GM12878 (cell line): ENCODE results near the gene CNOT2. TPM values are rescaled to one million over a fixed set of nuclear protein-coding genes. Genes with fewer than 3 reads are reported as not detected.

ENCODE experiments used
- ATAC-seq: fragments of 200-7000 bp; cut with Tn5 transposase; 3 replicates; pipeline ENCODE4 v1.9.1; 2020; ENCODE audit warnings: mild to moderate bottlenecking, moderate library complexity
- BruUV-seq: library from RNA; stranded (reverse); fragments of 400-500 nt; replicated peaks from 2 replicates; lab custom pipeline; 2021; lab: Mats Ljungman, UMichigan
- CTCF ChIA-PET: fragments of 300-600 bp; sonication (Branson Sonifier 250); formaldehyde crosslinking; extraction: SDS; loops from one replicate; lab custom pipeline; 2021; ENCODE audit warnings: inconsistent platforms; lab: Yijun Ruan, JAX
- POLR2A ChIA-PET: fragments of 350-600 bp; formaldehyde crosslinking; extraction: SDS; loops from one replicate; lab custom pipeline; 2021; ENCODE audit warnings: inconsistent platforms; lab: Charles Lee
- RAD21 ChIA-PET: fragments of 300-600 bp; sonication (Branson Sonifier 250); formaldehyde crosslinking; loops from one replicate; lab custom pipeline; 2023; ENCODE audit warnings: antibody characterized with exemption; ENCODE audit not compliant: unreplicated experiment; lab: Charles Lee
- SMC1A ChIA-PET: fragments of 300-600 bp; sonication (Branson Sonifier 250); formaldehyde crosslinking; loops from one replicate; lab custom pipeline; 2023; ENCODE audit not compliant: unreplicated experiment, uncharacterized antibody; lab: Charles Lee
- DNase-seq: peaks from one replicate; pipeline ENCODE4 v3.0.0-alpha.2; 2011; ENCODE audit warnings: low read depth, low spot score
- FAIRE-seq: peaks from 3 replicates; lab custom pipeline; 2011; peaks lifted over from hg19 to GRCh38; lab: Jason Lieb, UNC
- H2AFZ ChIP-seq: 2 replicates; pipeline ENCODE4 v1.6.0; 2011; ENCODE audit warnings: low read depth, low read length, control low read depth; ENCODE audit not compliant: control insufficient read depth
- H3K27ac ChIP-seq: 2 replicates; pipeline ENCODE4 v1.5.1; 2011; ENCODE audit warnings: control low read depth; ENCODE audit not compliant: control insufficient read depth, insufficient read depth
- H3K27me3 ChIP-seq, 2 experiments: replicated peaks in 1 of 2; 2 replicates each; pipeline versions ENCODE4 v1.6.0 to v1.6.1; 2011; ENCODE audit warnings: low read length in 1 of 2; ENCODE audit not compliant: control insufficient read depth in 2 of 2, insufficient read depth in 2 of 2
- H3K36me3 ChIP-seq, 2 experiments: 2 replicates each; pipeline ENCODE4 v1.5.1; 2011; ENCODE audit warnings: low read length in 1 of 2; ENCODE audit not compliant: control insufficient read depth in 2 of 2, insufficient read depth in 2 of 2
- H3K4me1 ChIP-seq: 2 replicates; pipeline ENCODE4 v1.6.1; 2011; ENCODE audit warnings: mild to moderate bottlenecking, low read length, moderate library complexity, mixed read lengths; ENCODE audit not compliant: control insufficient read depth, insufficient read depth
- H3K4me2 ChIP-seq: 2 replicates; pipeline ENCODE4 v1.6.0; 2011; ENCODE audit warnings: control low read depth; ENCODE audit not compliant: control insufficient read depth, insufficient read depth
- H3K4me3 ChIP-seq: fragments of 200-600 bp; sonication (generic); 2 replicates; pipeline ENCODE4 v1.5.1; 2016
- H3K79me2 ChIP-seq: 2 replicates; pipeline ENCODE4 v1.6.0; 2011; ENCODE audit warnings: low read length; ENCODE audit not compliant: control insufficient read depth, insufficient read depth
- H3K9ac ChIP-seq: 2 replicates; pipeline ENCODE4 v1.8.0; 2011; ENCODE audit warnings: low read length, control low read depth, mixed read lengths; ENCODE audit not compliant: control insufficient read depth, insufficient read depth
- H3K9me3 ChIP-seq: replicated peaks from 3 replicates; pipeline ENCODE4 v1.5.1; 2011; ENCODE audit warnings: mild to moderate bottlenecking, low read length; ENCODE audit not compliant: control insufficient read depth, insufficient read depth
- H4K20me1 ChIP-seq: 2 replicates; pipeline ENCODE4 v1.6.0; 2011; ENCODE audit not compliant: control insufficient read depth, insufficient read depth
- RBBP5 ChIP-seq: fragments of 200-600 bp; sonication (generic); conservative IDR thresholded peaks from 2 replicates; pipeline ENCODE4 v1.6.1; 2016
- SMAD1 ChIP-seq: fragments of 450-650 bp; IDR thresholded peaks from 2 replicates; pipeline ENCODE4 v1.6.1; 2018; ENCODE audit warnings: mild to moderate bottlenecking, low read depth; ENCODE audit not compliant: partially characterized antibody
- WGBS: methylation state at CpG from one replicate; pipeline ENCODE4 v1.1.6; 2016; ENCODE audit warnings: low lambda C conversion rate; ENCODE audit not compliant: insufficient replicate concordance, insufficient coverage; ENCODE audit errors: missing lambda C conversion rate; 5-methylcytosine and 5-hydroxymethylcytosine counted together
- in situ Hi-C: fragments of 300-500 bp; cut with MboI; formaldehyde crosslinking; loops from 9 replicates; pipeline ENCODE4 v1.14.3; 2018; ENCODE audit warnings: mixed read lengths
- intact Hi-C: fragments of 100-400 bp; cut with micrococcal nuclease; formaldehyde crosslinking; loops from one replicate; pipeline ENCODE4 v1.14.2; 2022; ENCODE audit not compliant: unreplicated experiment
- polyA plus RNA-seq, 11 experiments: library from polyadenylated mRNA; depleted of rRNA in 4 of 11; unstranded in 6 of 11; stranded (reverse) in 5 of 11; fragments of >200 nt; fragmentation: Nextera tagmentation in 4 of 11; fragmentation: Illumina TruSeq in 1 of 11; extraction: Ambion mirVana in 4 of 11; extraction: Trizol in 1 of 11; gene quantifications; 1 replicate in 1 of 11; 2 replicates in 10 of 11; pipeline versions ENCODE4 v1.2.1 to v1.2.3, GENCODE V29; 2011 to 2016; ENCODE audit warnings: inconsistent platforms in 2 of 11, missing spikeins in 2 of 11, low read depth in 1 of 11
- total RNA-seq, 4 experiments: library from RNA; depleted of rRNA in 3 of 4; stranded (reverse); fragments of >200 nt in 3 of 4; fragmentation: Illumina TruSeq in 1 of 4; extraction: Trizol in 1 of 4; gene quantifications; 2 replicates each; pipeline versions ENCODE4 v1.2.1 to v1.2.3, GENCODE V29; 2013 to 2021
- TF ChIP-seq, protein P1 (sequence below): fragments of 450-650 bp; formaldehyde crosslinking; IDR thresholded peaks from 2 replicates; pipeline ENCODE4 v1.5.0; 2022; ENCODE audit warnings: mild to moderate bottlenecking, missing genetic modification characterization
- TF ChIP-seq, protein P2 (sequence below): fragments of 450-650 bp; IDR thresholded peaks from 2 replicates; pipeline ENCODE4 v1.6.1; 2018; ENCODE audit warnings: mild to moderate bottlenecking, low read depth, moderate library complexity; ENCODE audit not compliant: partially characterized antibody
- TF ChIP-seq, protein P3 (sequence below): IDR thresholded peaks from 2 replicates; pipeline ENCODE4 v1.6.1; 2012; ENCODE audit warnings: improper control_type of control experiment, low read depth, low read length; ENCODE audit not compliant: insufficient replicate concordance

The CNOT2 gene
- total and polyA plus RNA-seq, 10 of the 15 experiments (the other 5 are each of a cell fraction or from before 2014, with no cell fraction given), result 37.9 to 127 (median 82.4) TPM

DNA sequence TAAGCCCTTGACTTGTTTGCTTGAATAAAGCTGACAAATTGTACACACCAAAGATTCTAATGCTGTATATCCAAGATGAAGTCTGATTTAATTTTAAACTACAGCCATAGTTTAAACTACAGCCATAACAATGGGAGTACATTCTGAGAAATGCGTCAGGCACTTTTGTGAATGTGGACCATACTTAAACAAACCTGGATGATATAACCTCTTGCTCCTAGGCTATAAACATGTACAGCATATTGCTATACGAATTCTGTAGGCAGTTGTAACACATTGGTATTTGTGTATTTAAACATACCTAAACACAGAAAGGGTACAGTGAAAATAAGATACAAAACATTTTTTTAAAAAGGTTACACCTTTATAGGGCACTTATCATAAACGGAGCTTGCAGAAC lies 63.4 kb downstream of the CNOT2 start:
- Histone ChIP-seq H3K9ac (no peak overlapping the region), H3K9me3 (peaks cover 2% of the 10 kb centered on the region; the same call in 1 of the 3 replicates), H4K20me1 (no peaks in the 10 kb centered on the region), H3K36me3 (peaks cover 0 to 3% of the 10 kb centered on the region in 2 experiments; a peak in 3 of 4 replicates), H3K4me1 (no peaks in the 10 kb centered on the region), H3K27me3 (no peaks in the 10 kb centered on the region), H3K4me2 (no peak overlapping the region), H3K4me3 (no peak overlapping the region), H2AFZ (no peak overlapping the region), H3K27ac (no peak overlapping the region), H3K79me2 (peaks cover 2% of the 10 kb centered on the region)
- intact Hi-C loops, result no loop called here
- no peak for TF ChIP-seq SMAD1
- TF ChIP-seq RBBP5, result no peak
- TF ChIP-seq, protein P1, sequence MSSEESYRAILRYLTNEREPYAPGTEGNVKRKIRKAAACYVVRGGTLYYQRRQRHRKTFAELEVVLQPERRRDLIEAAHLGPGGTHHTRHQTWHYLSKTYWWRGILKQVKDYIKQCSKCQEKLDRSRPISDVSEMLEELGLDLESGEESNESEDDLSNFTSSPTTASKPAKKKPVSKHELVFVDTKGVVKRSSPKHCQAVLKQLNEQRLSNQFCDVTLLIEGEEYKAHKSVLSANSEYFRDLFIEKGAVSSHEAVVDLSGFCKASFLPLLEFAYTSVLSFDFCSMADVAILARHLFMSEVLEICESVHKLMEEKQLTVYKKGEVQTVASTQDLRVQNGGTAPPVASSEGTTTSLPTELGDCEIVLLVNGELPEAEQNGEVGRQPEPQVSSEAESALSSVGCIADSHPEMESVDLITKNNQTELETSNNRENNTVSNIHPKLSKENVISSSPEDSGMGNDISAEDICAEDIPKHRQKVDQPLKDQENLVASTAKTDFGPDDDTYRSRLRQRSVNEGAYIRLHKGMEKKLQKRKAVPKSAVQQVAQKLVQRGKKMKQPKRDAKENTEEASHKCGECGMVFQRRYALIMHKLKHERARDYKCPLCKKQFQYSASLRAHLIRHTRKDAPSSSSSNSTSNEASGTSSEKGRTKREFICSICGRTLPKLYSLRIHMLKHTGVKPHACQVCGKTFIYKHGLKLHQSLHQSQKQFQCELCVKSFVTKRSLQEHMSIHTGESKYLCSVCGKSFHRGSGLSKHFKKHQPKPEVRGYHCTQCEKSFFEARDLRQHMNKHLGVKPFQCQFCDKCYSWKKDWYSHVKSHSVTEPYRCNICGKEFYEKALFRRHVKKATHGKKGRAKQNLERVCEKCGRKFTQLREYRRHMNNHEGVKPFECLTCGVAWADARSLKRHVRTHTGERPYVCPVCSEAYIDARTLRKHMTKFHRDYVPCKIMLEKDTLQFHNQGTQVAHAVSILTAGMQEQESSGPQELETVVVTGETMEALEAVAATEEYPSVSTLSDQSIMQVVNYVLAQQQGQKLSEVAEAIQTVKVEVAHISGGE (CRISPR knock-in tag), result no peak
- TF ChIP-seq, protein P2, sequence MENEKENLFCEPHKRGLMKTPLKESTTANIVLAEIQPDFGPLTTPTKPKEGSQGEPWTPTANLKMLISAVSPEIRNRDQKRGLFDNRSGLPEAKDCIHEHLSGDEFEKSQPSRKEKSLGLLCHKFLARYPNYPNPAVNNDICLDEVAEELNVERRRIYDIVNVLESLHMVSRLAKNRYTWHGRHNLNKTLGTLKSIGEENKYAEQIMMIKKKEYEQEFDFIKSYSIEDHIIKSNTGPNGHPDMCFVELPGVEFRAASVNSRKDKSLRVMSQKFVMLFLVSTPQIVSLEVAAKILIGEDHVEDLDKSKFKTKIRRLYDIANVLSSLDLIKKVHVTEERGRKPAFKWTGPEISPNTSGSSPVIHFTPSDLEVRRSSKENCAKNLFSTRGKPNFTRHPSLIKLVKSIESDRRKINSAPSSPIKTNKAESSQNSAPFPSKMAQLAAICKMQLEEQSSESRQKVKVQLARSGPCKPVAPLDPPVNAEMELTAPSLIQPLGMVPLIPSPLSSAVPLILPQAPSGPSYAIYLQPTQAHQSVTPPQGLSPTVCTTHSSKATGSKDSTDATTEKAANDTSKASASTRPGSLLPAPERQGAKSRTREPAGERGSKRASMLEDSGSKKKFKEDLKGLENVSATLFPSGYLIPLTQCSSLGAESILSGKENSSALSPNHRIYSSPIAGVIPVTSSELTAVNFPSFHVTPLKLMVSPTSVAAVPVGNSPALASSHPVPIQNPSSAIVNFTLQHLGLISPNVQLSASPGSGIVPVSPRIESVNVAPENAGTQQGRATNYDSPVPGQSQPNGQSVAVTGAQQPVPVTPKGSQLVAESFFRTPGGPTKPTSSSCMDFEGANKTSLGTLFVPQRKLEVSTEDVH, result no peak
- TF ChIP-seq, protein P3, sequence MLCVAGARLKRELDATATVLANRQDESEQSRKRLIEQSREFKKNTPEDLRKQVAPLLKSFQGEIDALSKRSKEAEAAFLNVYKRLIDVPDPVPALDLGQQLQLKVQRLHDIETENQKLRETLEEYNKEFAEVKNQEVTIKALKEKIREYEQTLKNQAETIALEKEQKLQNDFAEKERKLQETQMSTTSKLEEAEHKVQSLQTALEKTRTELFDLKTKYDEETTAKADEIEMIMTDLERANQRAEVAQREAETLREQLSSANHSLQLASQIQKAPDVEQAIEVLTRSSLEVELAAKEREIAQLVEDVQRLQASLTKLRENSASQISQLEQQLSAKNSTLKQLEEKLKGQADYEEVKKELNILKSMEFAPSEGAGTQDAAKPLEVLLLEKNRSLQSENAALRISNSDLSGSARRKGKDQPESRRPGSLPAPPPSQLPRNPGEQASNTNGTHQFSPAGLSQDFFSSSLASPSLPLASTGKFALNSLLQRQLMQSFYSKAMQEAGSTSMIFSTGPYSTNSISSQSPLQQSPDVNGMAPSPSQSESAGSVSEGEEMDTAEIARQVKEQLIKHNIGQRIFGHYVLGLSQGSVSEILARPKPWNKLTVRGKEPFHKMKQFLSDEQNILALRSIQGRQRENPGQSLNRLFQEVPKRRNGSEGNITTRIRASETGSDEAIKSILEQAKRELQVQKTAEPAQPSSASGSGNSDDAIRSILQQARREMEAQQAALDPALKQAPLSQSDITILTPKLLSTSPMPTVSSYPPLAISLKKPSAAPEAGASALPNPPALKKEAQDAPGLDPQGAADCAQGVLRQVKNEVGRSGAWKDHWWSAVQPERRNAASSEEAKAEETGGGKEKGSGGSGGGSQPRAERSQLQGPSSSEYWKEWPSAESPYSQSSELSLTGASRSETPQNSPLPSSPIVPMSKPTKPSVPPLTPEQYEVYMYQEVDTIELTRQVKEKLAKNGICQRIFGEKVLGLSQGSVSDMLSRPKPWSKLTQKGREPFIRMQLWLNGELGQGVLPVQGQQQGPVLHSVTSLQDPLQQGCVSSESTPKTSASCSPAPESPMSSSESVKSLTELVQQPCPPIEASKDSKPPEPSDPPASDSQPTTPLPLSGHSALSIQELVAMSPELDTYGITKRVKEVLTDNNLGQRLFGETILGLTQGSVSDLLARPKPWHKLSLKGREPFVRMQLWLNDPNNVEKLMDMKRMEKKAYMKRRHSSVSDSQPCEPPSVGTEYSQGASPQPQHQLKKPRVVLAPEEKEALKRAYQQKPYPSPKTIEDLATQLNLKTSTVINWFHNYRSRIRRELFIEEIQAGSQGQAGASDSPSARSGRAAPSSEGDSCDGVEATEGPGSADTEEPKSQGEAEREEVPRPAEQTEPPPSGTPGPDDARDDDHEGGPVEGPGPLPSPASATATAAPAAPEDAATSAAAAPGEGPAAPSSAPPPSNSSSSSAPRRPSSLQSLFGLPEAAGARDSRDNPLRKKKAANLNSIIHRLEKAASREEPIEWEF, result no peak
- no TSS peak for BruUV-seq
- POLR2A ChIA-PET, result interaction anchor here (0.6 kb wide), 1 partner anchor 16 kb away, joined by 5 read pairs; no protein-coding TSS in a partner anchor
- in situ Hi-C loops, result no loop called here
- CTCF ChIA-PET, result no interaction called here
- ATAC-seq (no peak), DNase-seq (no peak), FAIRE-seq (no peak)
- RAD21 ChIA-PET, result no interaction called here
- 97% methylated on average over 3 of the region's 3 CpGs for WGBS
- SMC1A ChIA-PET, result interaction anchor here (1.5 kb wide), 1 partner anchor 19 kb away, joined by 3 read pairs; no protein-coding TSS in a partner anchor
